ENCODE results near the gene ZBTB16.

DNA sequence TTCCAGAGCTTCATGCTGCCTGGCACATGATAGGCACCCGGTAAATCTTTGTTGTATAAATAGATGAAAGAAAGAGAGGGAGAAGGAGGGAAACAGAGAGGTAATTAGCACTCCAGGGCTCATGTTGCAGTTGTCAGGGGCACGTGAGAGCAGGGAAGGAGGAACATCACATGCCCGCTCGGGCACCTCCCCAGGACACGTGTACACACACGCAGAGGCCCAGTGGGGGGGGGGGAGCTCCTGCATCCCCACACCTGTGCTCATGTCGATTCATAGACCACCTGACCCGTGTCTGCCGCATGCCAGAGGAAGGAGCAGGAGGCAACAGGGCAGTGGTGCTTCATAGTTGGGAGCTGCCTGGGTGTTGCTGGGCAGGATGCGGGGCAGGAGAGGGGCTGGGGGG, 199.6 kb downstream of the ZBTB16 start:
- TF ChIP-seq MAX (IDR thresholded peaks at IDR 0.05; ENCODE audit: low read depth, low read length) = no peak
- TF ChIP-seq, protein P1, sequence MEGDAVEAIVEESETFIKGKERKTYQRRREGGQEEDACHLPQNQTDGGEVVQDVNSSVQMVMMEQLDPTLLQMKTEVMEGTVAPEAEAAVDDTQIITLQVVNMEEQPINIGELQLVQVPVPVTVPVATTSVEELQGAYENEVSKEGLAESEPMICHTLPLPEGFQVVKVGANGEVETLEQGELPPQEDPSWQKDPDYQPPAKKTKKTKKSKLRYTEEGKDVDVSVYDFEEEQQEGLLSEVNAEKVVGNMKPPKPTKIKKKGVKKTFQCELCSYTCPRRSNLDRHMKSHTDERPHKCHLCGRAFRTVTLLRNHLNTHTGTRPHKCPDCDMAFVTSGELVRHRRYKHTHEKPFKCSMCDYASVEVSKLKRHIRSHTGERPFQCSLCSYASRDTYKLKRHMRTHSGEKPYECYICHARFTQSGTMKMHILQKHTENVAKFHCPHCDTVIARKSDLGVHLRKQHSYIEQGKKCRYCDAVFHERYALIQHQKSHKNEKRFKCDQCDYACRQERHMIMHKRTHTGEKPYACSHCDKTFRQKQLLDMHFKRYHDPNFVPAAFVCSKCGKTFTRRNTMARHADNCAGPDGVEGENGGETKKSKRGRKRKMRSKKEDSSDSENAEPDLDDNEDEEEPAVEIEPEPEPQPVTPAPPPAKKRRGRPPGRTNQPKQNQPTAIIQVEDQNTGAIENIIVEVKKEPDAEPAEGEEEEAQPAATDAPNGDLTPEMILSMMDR (IDR thresholded peaks at IDR 0.05; ENCODE audit: low read depth, low read length) = no peak

All from NB4 (cell line).